Ishikawa (cell line): ENCODE data around the gene POLR3A.

Experiments used
- CEBPB ChIP-seq: IDR thresholded peaks from 2 replicates; pipeline ENCODE4 v1.6.1; 2012
- CREB1 ChIP-seq: IDR thresholded peaks from 2 replicates; pipeline ENCODE4 v1.6.1; 2012; ENCODE audit warnings: low read depth
- EGR1 ChIP-seq: IDR thresholded peaks from 2 replicates; pipeline ENCODE4 v1.6.1; 2012
- EP300 ChIP-seq: IDR thresholded peaks from 2 replicates; pipeline ENCODE4 v1.6.1; 2012; ENCODE audit warnings: borderline replicate concordance
- TAF1 ChIP-seq: IDR thresholded peaks from 2 replicates; pipeline ENCODE4 v1.6.1; 2012; ENCODE audit warnings: low read depth, mild to moderate bottlenecking
- TCF12 ChIP-seq: IDR thresholded peaks from 2 replicates; pipeline ENCODE4 v1.6.1; 2012; ENCODE audit warnings: low read depth
- YY1 ChIP-seq: IDR thresholded peaks from 2 replicates; pipeline ENCODE4 v1.6.1; 2012; ENCODE audit warnings: low read depth
- ZBTB7A ChIP-seq: IDR thresholded peaks from 2 replicates; pipeline ENCODE4 v1.6.1; 2012; ENCODE audit warnings: low read depth
- TF ChIP-seq, protein P1 (sequence below): IDR thresholded peaks from 2 replicates; pipeline ENCODE4 v1.6.1; 2012; ENCODE audit warnings: low read depth, mild to moderate bottlenecking
- TF ChIP-seq, protein P2 (sequence below): IDR thresholded peaks from 2 replicates; pipeline ENCODE4 v1.6.1; 2012

DNA sequence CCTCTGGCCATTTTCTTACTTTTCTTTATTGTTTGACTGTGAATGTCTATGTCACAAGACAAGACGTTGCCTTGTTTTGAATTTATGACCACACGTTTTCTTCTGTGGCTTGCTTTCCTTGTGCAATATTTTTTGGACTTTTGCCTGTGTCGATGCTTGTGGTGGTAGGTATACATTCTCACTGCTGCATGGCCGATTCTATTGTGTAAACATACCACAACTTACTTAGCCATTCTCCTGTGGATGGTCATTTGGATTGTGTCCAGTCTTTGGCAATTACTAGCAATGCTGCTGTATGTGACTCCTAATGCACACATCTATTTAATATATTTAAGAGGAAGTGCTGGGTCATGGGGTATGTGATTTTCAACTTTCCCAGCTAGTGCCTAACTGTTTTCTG is 84.8 kb downstream of the POLR3A start:
- no peak for TF ChIP-seq TAF1
- TF ChIP-seq, protein P1, sequence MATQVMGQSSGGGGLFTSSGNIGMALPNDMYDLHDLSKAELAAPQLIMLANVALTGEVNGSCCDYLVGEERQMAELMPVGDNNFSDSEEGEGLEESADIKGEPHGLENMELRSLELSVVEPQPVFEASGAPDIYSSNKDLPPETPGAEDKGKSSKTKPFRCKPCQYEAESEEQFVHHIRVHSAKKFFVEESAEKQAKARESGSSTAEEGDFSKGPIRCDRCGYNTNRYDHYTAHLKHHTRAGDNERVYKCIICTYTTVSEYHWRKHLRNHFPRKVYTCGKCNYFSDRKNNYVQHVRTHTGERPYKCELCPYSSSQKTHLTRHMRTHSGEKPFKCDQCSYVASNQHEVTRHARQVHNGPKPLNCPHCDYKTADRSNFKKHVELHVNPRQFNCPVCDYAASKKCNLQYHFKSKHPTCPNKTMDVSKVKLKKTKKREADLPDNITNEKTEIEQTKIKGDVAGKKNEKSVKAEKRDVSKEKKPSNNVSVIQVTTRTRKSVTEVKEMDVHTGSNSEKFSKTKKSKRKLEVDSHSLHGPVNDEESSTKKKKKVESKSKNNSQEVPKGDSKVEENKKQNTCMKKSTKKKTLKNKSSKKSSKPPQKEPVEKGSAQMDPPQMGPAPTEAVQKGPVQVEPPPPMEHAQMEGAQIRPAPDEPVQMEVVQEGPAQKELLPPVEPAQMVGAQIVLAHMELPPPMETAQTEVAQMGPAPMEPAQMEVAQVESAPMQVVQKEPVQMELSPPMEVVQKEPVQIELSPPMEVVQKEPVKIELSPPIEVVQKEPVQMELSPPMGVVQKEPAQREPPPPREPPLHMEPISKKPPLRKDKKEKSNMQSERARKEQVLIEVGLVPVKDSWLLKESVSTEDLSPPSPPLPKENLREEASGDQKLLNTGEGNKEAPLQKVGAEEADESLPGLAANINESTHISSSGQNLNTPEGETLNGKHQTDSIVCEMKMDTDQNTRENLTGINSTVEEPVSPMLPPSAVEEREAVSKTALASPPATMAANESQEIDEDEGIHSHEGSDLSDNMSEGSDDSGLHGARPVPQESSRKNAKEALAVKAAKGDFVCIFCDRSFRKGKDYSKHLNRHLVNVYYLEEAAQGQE, result no peak
- TF ChIP-seq, protein P2, sequence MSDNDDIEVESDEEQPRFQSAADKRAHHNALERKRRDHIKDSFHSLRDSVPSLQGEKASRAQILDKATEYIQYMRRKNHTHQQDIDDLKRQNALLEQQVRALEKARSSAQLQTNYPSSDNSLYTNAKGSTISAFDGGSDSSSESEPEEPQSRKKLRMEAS, result peak; percentile 66
- peak; percentile 72; the same call in 1 of the 2 replicates for TF ChIP-seq EP300
- TF ChIP-seq YY1, result no peak
- TF ChIP-seq CREB1, result no peak
- TF ChIP-seq EGR1, result no peak
- peak; percentile 56 for TF ChIP-seq TCF12
- no peak for TF ChIP-seq ZBTB7A
- peak; percentile 77 for TF ChIP-seq CEBPB
